Heart left ventricle (tissue), 13 donors: ENCODE results near the gene SIX4.

ENCODE experiments used
- POLR2A ChIP-seq, 2 donors: fragments of 450-650 bp; IDR thresholded peaks; one replicate each; pipeline ENCODE4 v1.6.1; 2017; ENCODE audit warnings: antibody characterized with exemption in 2 of 2, mild to moderate bottlenecking in 2 of 2, moderate library complexity in 2 of 2
- TF ChIP-seq, protein P1 (sequence below), 12 donors: fragments of 200-600 bp; sonication (generic) in 4 of 12; IDR thresholded peaks; one replicate each; pipeline versions ENCODE4 v1.5.0 to v1.8.0; 2018 to 2022; ENCODE audit warnings: antibody characterized with exemption in 12 of 12, mild to moderate bottlenecking in 5 of 12
- donor health status: ischemic (EF 13 %, LVEDD 7.1; RV severe dilation, severe dysfunction).
- donor health status: DM: no; HTN: yes; CAD: no.
- donor health status: DM: no; HTN: no; CAD: no.
- donor health status: ischemic (EF 25% LVEDD 6.9; RV normal size, moderate dysfunction).
- donor health status: ischemic (EF 25% LVEDD 5.7; RV mildly dilated, moderate dysfunction).
- donor health status: ischemic (EF 35%, LVEDD 5.7; RV mildly dilated, moderate dysfunction).
- donor health status: nonischemic (EF 11% LVEDD 7.7; RV severe dilation, severe dysfunction).
- donor health status: DM: yes; HTN: yes; CAD: no.
- donor health status: PGD.
- donor health status: ischemic (EF 29% LVEDD 5.4; RV normal size, mild dysfunction).
- donor health status: nonischemic (EF 23%, LVEDD 6.1; RV moderate dilation, normal function).

DNA sequence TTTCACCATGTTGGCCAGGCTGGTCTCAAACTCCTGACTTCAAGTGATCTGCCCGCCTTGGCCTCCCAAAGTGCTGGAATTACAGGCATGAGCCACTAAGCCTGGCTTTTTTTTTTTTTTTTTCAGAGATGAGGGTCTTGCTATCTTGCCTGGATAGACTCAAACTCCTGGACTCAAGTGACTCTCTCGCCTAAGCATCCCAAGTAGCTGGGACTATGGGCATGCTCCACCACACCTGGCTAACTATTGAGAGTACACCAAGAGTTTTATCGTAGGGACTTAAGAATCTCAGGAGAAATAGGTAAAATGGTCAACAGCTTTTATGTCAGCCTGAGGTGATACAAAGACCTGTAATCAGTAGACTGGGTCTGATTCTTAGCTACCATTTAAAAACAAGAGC is 43.6 kb downstream of the SIX4 start:
- TF ChIP-seq, protein P1, sequence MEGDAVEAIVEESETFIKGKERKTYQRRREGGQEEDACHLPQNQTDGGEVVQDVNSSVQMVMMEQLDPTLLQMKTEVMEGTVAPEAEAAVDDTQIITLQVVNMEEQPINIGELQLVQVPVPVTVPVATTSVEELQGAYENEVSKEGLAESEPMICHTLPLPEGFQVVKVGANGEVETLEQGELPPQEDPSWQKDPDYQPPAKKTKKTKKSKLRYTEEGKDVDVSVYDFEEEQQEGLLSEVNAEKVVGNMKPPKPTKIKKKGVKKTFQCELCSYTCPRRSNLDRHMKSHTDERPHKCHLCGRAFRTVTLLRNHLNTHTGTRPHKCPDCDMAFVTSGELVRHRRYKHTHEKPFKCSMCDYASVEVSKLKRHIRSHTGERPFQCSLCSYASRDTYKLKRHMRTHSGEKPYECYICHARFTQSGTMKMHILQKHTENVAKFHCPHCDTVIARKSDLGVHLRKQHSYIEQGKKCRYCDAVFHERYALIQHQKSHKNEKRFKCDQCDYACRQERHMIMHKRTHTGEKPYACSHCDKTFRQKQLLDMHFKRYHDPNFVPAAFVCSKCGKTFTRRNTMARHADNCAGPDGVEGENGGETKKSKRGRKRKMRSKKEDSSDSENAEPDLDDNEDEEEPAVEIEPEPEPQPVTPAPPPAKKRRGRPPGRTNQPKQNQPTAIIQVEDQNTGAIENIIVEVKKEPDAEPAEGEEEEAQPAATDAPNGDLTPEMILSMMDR (IDR thresholded peaks at IDR 0.05): no peak
- no peak for TF ChIP-seq POLR2A (IDR thresholded peaks at IDR 0.05)
